Left lobe of liver (tissue), 2 donors: ENCODE measurements around the gene FAAP100. TPM values are rescaled to one million over a fixed set of nuclear protein-coding genes. Genes with fewer than 3 reads are reported as not detected.

Experiments
- ATAC-seq: fragments of 200-7000 bp; cut with Tn5 transposase; one replicate; pipeline ENCODE4 v1.9.1; 2020; ENCODE audit warnings: mild to moderate bottlenecking, moderate library complexity
- DNase-seq: peaks from one replicate; pipeline ENCODE4 v3.0.0-alpha.2; 2020; ENCODE audit warnings: low spot score
- total RNA-seq: library from RNA; stranded (reverse); gene quantifications from one replicate; pipeline ENCODE4 v1.2.1, GENCODE V29; 2021
- donor health status: DM: no; HTN: no; CAD: no; lungs with moderate emphysema.
- donor health status: DM: no; HTN: yes; CAD: no.

Gene FAAP100
- total RNA-seq, 1 donor from 2014 or later, result 18.9 TPM

GRCh38 chr17:81576621-81577277, 24.6 kb upstream of the FAAP100 start:
- DNase-seq (no peak), ATAC-seq (peak; percentile 22)

- no peak for ATAC-seq
- DNase-seq, result no peak
Measured at GRCh38 chr17:81575836-81576235, 23.7 kb upstream of the FAAP100 start.

- no peak for DNase-seq
- ATAC-seq, result no peak
Measured at GRCh38 chr17:81574643-81574956, 22.4 kb upstream of the FAAP100 start.

- DNase-seq, result no peak
- ATAC-seq, result no peak
Measured at GRCh38 chr17:81573794-81574642, 21.9 kb upstream of the FAAP100 start.

- ATAC-seq, result no peak
- DNase-seq, result no peak
Measured at GRCh38 chr17:81572563-81573168, 20.5 kb upstream of the FAAP100 start.

GRCh38 chr17:81570964-81571363, 18.8 kb upstream of the FAAP100 start:
- DNase-seq (no peak), ATAC-seq (no peak)

GRCh38 chr17:81569986-81570514, 17.9 kb upstream of the FAAP100 start:
- ATAC-seq (no peak), DNase-seq (no peak)

GRCh38 chr17:81568416-81568815, 16.3 kb upstream of the FAAP100 start:
- ATAC-seq (peak; percentile 3), DNase-seq (no peak)

- ATAC-seq, result peak; percentile 44
- no peak for DNase-seq
Measured at GRCh38 chr17:81567191-81567590, 15.0 kb upstream of the FAAP100 start.

GRCh38 chr17:81566461-81567126, 14.4 kb upstream of the FAAP100 start:
- peak; percentile 75 for ATAC-seq
- peak; percentile 77 for DNase-seq

GRCh38 chr17:81565231-81565630, 13.1 kb upstream of the FAAP100 start:
- ATAC-seq (no peak), DNase-seq (no peak)

- ATAC-seq, result no peak
Measured at GRCh38 chr17:81564778-81565177, 12.6 kb upstream of the FAAP100 start.

GRCh38 chr17:81563861-81564586, 11.9 kb upstream of the FAAP100 start:
- DNase-seq, result no peak
- peak; percentile 25 for ATAC-seq

More at GRCh38 chr17:81564778-81565177, 12.6 kb upstream of the FAAP100 start:
- no peak for DNase-seq

GRCh38 chr17:81561494-81561885, 9.3 kb upstream of the FAAP100 start:
- DNase-seq (no peak), ATAC-seq (no peak)

- DNase-seq (no peak), ATAC-seq (peak; percentile 12)
Measured at GRCh38 chr17:81558941-81559806, 7.0 kb upstream of the FAAP100 start.

GRCh38 chr17:81558115-81558468, 5.9 kb upstream of the FAAP100 start:
- ATAC-seq, result no peak
- no peak for DNase-seq

GRCh38 chr17:81557276-81558114, 5.3 kb upstream of the FAAP100 start:
- no peak for DNase-seq
- ATAC-seq, result no peak

GRCh38 chr17:81556863-81557262, 4.7 kb upstream of the FAAP100 start:
- DNase-seq, result no peak
- ATAC-seq, result no peak
